Spleen (tissue), 7 donors: ENCODE measurements around the gene INO80.

Source experiments
- CTCF ChIP-seq, 11 experiments: fragments of 200-600 bp in 7 of 11; fragments of 450-650 bp in 4 of 11; sonication (generic) in 4 of 11; IDR thresholded peaks in 8 of 11; conservative IDR thresholded peaks in 3 of 11; 1 replicate in 7 of 11; 2 replicates in 4 of 11; pipeline versions ENCODE4 v1.4.0 to v1.8.0; 2016 to 2021; ENCODE audit warnings: antibody characterized with exemption in 11 of 11, inconsistent platforms in 4 of 11, mild to moderate bottlenecking in 1 of 11
- POLR2A ChIP-seq, 3 donors: fragments of 450-650 bp; IDR thresholded peaks; one replicate each; pipeline ENCODE4 v1.5.1; 2017; ENCODE audit warnings: antibody characterized with exemption in 3 of 3, mild to moderate bottlenecking in 1 of 3
- donor health status: DM: no; HTN: no; CAD: no; lungs with moderate emphysema.
- donor health status: DM: no; HTN: no; CAD: no.
- donor health status: DM: no; HTN: no; CAD: no.

- TF ChIP-seq POLR2A (IDR thresholded peaks at IDR 0.05), result no peak
- no peak for TF ChIP-seq CTCF (IDR thresholded peaks at IDR 0.05 in 8 of 11, conservative IDR thresholded peaks at IDR 0.05 in 3 of 11)
Measured at GRCh38 chr15:41011055-41011815, 104.8 kb downstream of the INO80 start.
